PC-9 (cell line): ENCODE data around the gene CLEC1A. TPM values are rescaled to one million over a fixed set of nuclear protein-coding genes. Genes with fewer than 3 reads are reported as not detected.

Experiments used
- BruUV-seq: library from RNA; stranded (reverse); fragments of 400-500 nt; replicated peaks from 2 replicates; lab custom pipeline; 2021; lab: Mats Ljungman, UMichigan
- CTCF ChIA-PET: fragments of 300-600 bp; sonication (Branson Sonifier 250); formaldehyde crosslinking; loops from one replicate; lab custom pipeline; 2022; ENCODE audit warnings: antibody characterized with exemption; lab: Charles Lee
- POLR2A ChIA-PET: fragments of 300-600 bp; sonication (Branson Sonifier 250); formaldehyde crosslinking; loops from one replicate; lab custom pipeline; 2022; ENCODE audit warnings: antibody characterized with exemption; ENCODE audit not compliant: unreplicated experiment; lab: Charles Lee
- DNase-seq, 2 experiments: peaks; one replicate each; pipeline versions ENCODE4 v3.0.0 to v3.0.0-alpha.2; 2015 to 2022; ENCODE audit warnings: mixed read lengths in 1 of 2
- H2AFZ ChIP-seq: fragments of 200-600 bp; sonication (generic); 2 replicates; pipeline ENCODE4 v1.8.1; 2017; ENCODE audit warnings: antibody characterized with exemption
- H3F3A ChIP-seq: fragments of 200-600 bp; sonication (generic); 2 replicates; pipeline ENCODE4 v1.8.1; 2017; ENCODE audit warnings: antibody characterized with exemption, mild to moderate bottlenecking, low read depth; ENCODE audit not compliant: insufficient read depth
- H3K27ac ChIP-seq: fragments of 200-600 bp; sonication (generic); 2 replicates; pipeline ENCODE4 v1.6.1; 2016; ENCODE audit warnings: mixed run types
- H3K27me3 ChIP-seq: fragments of 200-600 bp; sonication (generic); 2 replicates; pipeline ENCODE4 v1.6.1; 2016; ENCODE audit warnings: low read depth, mixed run types; ENCODE audit not compliant: insufficient read depth
- H3K36me3 ChIP-seq: fragments of 200-600 bp; sonication (generic); 2 replicates; pipeline ENCODE4 v1.6.1; 2016; ENCODE audit warnings: low read depth, mixed run types
- H3K4me1 ChIP-seq: fragments of 200-600 bp; sonication (generic); replicated peaks from 2 replicates; pipeline ENCODE4 v1.6.1; 2016; ENCODE audit warnings: mixed run types; ENCODE audit not compliant: insufficient read depth
- H3K4me2 ChIP-seq: fragments of 200-600 bp; sonication (generic); 2 replicates; pipeline ENCODE4 v1.6.1; 2017; ENCODE audit warnings: mixed run types
- H3K4me3 ChIP-seq: fragments of 200-600 bp; sonication (generic); 2 replicates; pipeline ENCODE4 v1.6.1; 2016; ENCODE audit warnings: mixed run types
- H3K79me2 ChIP-seq: fragments of 200-600 bp; sonication (generic); 2 replicates; pipeline ENCODE4 v1.6.1; 2017; ENCODE audit warnings: low read depth, mixed run types
- H3K9me2 ChIP-seq: fragments of 200-600 bp; sonication (generic); 2 replicates; pipeline ENCODE4 v1.8.1; 2017; ENCODE audit warnings: mild to moderate bottlenecking; ENCODE audit not compliant: insufficient read depth
- H3K9me3 ChIP-seq: fragments of 200-600 bp; sonication (generic); 2 replicates; pipeline ENCODE4 v1.8.1; 2016; ENCODE audit warnings: low read depth; ENCODE audit not compliant: insufficient read depth
- H4K20me1 ChIP-seq: fragments of 200-600 bp; sonication (generic); 2 replicates; pipeline ENCODE4 v1.8.1; 2017; ENCODE audit not compliant: insufficient read depth
- EZH2 ChIP-seq: fragments of 200-600 bp; sonication (generic); IDR thresholded peaks from 2 replicates; pipeline ENCODE4 v1.8.0; 2017; ENCODE audit warnings: antibody characterized with exemption, low read depth
- intact Hi-C: fragments of 100-400 bp; cut with micrococcal nuclease; formaldehyde crosslinking; loops from one replicate; pipeline ENCODE4 v1.10.0; 2022; ENCODE audit not compliant: unreplicated experiment
- total RNA-seq: library from RNA; stranded (reverse); gene quantifications from 2 replicates; pipeline ENCODE4 v1.2.3, GENCODE V29; 2021
- TF ChIP-seq, protein P1 (sequence below): fragments of 200-600 bp; sonication (generic); conservative IDR thresholded peaks from 2 replicates; pipeline ENCODE4 v1.6.1; 2017; ENCODE audit warnings: mixed run types, antibody characterized with exemption, mild to moderate bottlenecking, moderate library complexity

Gene CLEC1A
- total RNA-seq, 1 experiment from 2014 or later = not detected

DNA sequence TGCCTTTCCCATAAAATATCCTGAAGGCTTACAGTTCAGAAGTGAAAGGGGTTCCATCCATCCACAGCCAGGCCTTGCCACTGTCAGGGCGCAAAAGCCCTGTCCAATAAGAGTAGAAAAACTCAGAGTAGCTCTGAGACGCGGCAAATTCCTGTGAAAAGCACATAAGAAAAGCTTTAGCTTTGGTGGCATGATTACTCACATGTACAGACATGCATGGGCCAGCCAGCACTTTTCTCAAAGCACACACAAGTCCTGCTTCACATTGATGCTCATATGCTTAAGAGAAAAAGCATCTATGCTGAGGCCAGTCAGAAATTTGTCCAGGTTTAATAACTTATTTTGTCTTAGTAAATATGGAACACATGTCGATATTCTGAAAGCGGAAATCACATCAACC is 25.5 kb downstream of the CLEC1A start:
- no peaks in the 10 kb centered on the region for H3K79me2 ChIP-seq
- H3K9me2 ChIP-seq = peaks cover 3% of the 10 kb centered on the region; the same call in 1 of the 2 replicates
- no peak for TF ChIP-seq EZH2
- TF ChIP-seq, protein P1, sequence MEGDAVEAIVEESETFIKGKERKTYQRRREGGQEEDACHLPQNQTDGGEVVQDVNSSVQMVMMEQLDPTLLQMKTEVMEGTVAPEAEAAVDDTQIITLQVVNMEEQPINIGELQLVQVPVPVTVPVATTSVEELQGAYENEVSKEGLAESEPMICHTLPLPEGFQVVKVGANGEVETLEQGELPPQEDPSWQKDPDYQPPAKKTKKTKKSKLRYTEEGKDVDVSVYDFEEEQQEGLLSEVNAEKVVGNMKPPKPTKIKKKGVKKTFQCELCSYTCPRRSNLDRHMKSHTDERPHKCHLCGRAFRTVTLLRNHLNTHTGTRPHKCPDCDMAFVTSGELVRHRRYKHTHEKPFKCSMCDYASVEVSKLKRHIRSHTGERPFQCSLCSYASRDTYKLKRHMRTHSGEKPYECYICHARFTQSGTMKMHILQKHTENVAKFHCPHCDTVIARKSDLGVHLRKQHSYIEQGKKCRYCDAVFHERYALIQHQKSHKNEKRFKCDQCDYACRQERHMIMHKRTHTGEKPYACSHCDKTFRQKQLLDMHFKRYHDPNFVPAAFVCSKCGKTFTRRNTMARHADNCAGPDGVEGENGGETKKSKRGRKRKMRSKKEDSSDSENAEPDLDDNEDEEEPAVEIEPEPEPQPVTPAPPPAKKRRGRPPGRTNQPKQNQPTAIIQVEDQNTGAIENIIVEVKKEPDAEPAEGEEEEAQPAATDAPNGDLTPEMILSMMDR = no peak
- H3K4me1 ChIP-seq = no peaks in the 10 kb centered on the region
- H3K9me3 ChIP-seq = no peaks in the 10 kb centered on the region
- H3K4me2 ChIP-seq = no peak overlapping the region
- CTCF ChIA-PET = no interaction called here
- no peak overlapping the region for H3K4me3 ChIP-seq
- H3K36me3 ChIP-seq = no peaks in the 10 kb centered on the region
- POLR2A ChIA-PET = no interaction called here
- H4K20me1 ChIP-seq = no peaks in the 10 kb centered on the region
- H3F3A ChIP-seq = no peaks in the 10 kb centered on the region
- no peak for DNase-seq
- no peak overlapping the region for H2AFZ ChIP-seq
- intact Hi-C loops = no loop called here
- H3K27ac ChIP-seq = no peak overlapping the region
- BruUV-seq = no TSS peak
- no peaks in the 10 kb centered on the region for H3K27me3 ChIP-seq

DNA sequence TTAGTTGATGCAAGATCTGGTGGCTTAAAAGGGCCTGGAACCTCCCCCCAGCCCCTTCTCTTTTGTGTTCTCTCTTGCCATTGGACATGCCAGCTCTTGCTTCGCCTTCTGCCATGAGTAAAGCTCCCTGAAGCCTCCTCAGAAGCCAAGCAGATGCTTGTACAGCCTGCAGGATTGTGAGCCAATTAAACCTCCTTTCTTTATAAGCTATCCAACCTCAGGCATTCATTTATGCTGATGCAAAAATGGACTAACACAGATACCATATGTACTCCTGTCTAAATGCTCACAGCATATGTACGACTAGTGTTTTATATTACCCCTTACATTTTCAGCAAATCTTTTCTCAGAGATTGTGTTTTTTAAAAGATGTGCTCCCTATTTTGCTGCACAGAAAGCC is 26.7 kb downstream of the CLEC1A start:
- H3K27me3 ChIP-seq = no peaks in the 10 kb centered on the region
- POLR2A ChIA-PET = no interaction called here

DNA sequence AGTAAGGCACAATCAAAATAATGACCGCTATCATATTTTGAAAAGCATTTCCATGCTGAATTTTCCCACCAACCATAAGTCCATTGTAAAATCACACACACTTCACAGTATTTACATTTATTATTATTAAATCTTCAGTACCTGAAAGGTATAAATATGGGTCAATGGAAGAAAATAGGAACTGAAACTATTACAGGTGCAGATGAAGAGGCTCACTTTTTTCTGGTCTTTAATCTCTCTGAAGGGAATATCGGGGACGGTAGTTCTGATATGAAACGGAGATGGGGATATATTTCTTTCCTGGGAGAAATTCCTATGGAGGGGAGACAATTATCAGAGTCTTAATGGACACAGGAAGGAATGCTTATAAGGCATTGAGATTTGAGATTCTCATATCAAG is 28.4 kb downstream of the CLEC1A start:
- H3K36me3 ChIP-seq = no peaks in the 10 kb centered on the region
- ChIA-PET CTCF (no interaction called here), POLR2A (no interaction called here)
- no peaks in the 10 kb centered on the region for H3K27me3 ChIP-seq
- no peak overlapping the region for H3K27ac ChIP-seq
- no peaks in the 10 kb centered on the region for H3K79me2 ChIP-seq
- H4K20me1 ChIP-seq = no peaks in the 10 kb centered on the region
- H2AFZ ChIP-seq = no peak overlapping the region
- H3K4me3 ChIP-seq = no peak overlapping the region
- no peaks in the 10 kb centered on the region for H3K9me3 ChIP-seq
- H3K4me1 ChIP-seq = no peaks in the 10 kb centered on the region
- DNase-seq = no peak
- H3K4me2 ChIP-seq = no peak overlapping the region
- H3F3A ChIP-seq = no peaks in the 10 kb centered on the region
- H3K9me2 ChIP-seq = no peaks in the 10 kb centered on the region
- no TSS peak for BruUV-seq
- intact Hi-C loops = no loop called here
- TF ChIP-seq, protein P1 = no peak
- TF ChIP-seq EZH2 = no peak

More for the DNA sequence above, 26.7 kb downstream of the CLEC1A start:
- no peak for TF ChIP-seq EZH2
- H3K36me3 ChIP-seq = no peaks in the 10 kb centered on the region
- no peaks in the 10 kb centered on the region for H3F3A ChIP-seq
- H3K4me1 ChIP-seq = no peaks in the 10 kb centered on the region
- H3K79me2 ChIP-seq = no peaks in the 10 kb centered on the region
- H3K4me2 ChIP-seq = no peak overlapping the region
- no peak overlapping the region for H3K4me3 ChIP-seq
- intact Hi-C loops = no loop called here
- H3K9me2 ChIP-seq = no peaks in the 10 kb centered on the region
- H4K20me1 ChIP-seq = no peaks in the 10 kb centered on the region
- H3K9me3 ChIP-seq = no peaks in the 10 kb centered on the region
- no peak overlapping the region for H3K27ac ChIP-seq
- CTCF ChIA-PET = no interaction called here
- DNase-seq = no peak
- no TSS peak for BruUV-seq
- H2AFZ ChIP-seq = no peak overlapping the region

DNA sequence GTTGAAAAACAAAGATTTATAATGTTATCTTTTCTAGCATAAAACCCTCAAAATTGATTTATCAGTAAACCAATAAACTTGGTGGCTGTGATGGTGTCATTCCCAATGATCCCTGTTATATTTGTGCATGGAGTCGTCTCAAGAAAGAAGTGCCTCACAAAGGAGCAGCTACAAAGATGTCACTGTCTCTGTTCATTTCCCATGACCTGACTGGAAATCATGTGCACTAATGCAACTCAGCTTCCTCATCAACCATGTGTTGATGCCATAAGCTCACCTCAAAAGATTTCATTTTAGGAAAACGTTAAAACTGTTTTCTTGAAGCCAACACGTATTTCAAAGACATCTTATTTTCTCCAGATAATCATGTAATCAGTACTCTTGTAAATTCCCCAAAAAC is 28.8 kb downstream of the CLEC1A start:
- no peak for TF ChIP-seq EZH2
- TF ChIP-seq, protein P1 = no peak
- H3K4me3 ChIP-seq = no peak overlapping the region
- no peak overlapping the region for H3K27ac ChIP-seq
- intact Hi-C loops = no loop called here
- no peaks in the 10 kb centered on the region for H3K9me3 ChIP-seq
- H4K20me1 ChIP-seq = no peaks in the 10 kb centered on the region
- CTCF ChIA-PET = no interaction called here
- H3K9me2 ChIP-seq = no peaks in the 10 kb centered on the region
- H3K27me3 ChIP-seq = no peaks in the 10 kb centered on the region
- no peaks in the 10 kb centered on the region for H3F3A ChIP-seq
- no peaks in the 10 kb centered on the region for H3K4me1 ChIP-seq
- no TSS peak for BruUV-seq
- H3K36me3 ChIP-seq = no peaks in the 10 kb centered on the region
- no peak overlapping the region for H2AFZ ChIP-seq
- DNase-seq = no peak
- no peak overlapping the region for H3K4me2 ChIP-seq
- POLR2A ChIA-PET = interaction anchor here (0.6 kb wide), 1 partner anchor 854 kb away, joined by 7 read pairs; no protein-coding TSS in a partner anchor
- no peaks in the 10 kb centered on the region for H3K79me2 ChIP-seq
